HG03520 (cell line): Measurements from ENCODE around the gene SH3PXD2A.

ENCODE experiments used
- ATAC-seq: cut with Tn5 transposase; IDR thresholded peaks from one replicate; pipeline ENCODE4 v1.9.1; 2021; ENCODE audit warnings: mild to moderate bottlenecking, moderate library complexity; ENCODE audit not compliant: unreplicated experiment

Gene SH3PXD2A

GRCh38 chr10:103729851-103730250 lies 125.5 kb downstream of the SH3PXD2A start:
- no peak for ATAC-seq

DNA sequence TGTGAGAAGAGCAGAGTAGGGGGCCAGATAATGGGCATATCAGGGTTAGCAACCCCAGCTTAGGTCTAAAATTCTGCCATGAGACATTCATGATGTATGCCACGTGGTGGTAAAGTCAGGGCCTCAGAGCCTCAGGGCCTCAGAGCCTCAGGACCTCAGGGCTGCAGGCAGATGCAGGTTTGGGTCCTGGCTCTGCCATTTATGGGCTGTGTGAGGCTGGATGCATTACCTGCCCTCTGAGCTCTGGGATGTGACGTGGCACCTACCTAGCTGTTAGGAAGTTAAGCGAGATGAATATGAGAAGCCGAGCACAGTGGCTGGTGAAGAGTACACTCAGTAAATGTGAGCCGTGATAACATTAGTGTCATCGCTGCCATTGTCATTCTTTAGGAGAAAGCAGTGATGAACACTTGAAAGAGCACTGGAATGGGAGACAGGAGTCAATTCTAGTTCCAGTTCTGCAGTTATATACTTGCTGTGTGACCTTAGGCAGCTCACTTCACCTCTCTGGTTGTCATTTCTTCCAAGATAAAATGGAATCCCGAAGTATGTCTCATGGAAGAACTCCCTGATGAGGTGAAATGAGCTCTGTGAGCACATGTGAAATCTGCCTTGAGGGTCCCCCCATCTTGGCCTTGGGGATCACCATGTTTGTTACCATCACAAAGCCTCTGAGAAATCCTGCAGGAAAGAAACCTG lies 127.2 kb downstream of the SH3PXD2A start:
- no peak for ATAC-seq

GRCh38 chr10:103727546-103727963 lies 127.8 kb downstream of the SH3PXD2A start:
- no peak for ATAC-seq

GRCh38 chr10:103726637-103727036 lies 128.7 kb downstream of the SH3PXD2A start:
- ATAC-seq: no peak

DNA sequence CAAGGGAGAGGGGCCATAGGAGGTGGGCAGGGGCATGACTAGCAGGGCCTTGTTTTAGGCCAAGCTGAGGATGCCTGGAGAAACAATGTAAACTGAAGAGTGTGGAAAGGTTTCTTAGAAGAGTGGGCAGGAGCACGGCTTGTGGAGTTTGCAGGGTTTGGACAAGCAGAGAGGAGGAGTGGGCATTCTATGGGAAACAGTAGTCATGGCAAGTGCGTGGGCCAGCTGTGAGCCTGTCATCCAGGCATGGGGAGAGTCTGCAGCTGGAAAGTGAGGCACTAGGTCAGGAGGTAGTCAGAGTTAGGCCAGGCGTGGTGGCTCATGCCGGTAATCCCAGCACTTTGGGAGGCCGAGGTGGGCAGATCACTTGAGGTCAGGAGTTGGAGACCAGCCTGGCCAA lies 130.1 kb downstream of the SH3PXD2A start:
- no peak for ATAC-seq

DNA sequence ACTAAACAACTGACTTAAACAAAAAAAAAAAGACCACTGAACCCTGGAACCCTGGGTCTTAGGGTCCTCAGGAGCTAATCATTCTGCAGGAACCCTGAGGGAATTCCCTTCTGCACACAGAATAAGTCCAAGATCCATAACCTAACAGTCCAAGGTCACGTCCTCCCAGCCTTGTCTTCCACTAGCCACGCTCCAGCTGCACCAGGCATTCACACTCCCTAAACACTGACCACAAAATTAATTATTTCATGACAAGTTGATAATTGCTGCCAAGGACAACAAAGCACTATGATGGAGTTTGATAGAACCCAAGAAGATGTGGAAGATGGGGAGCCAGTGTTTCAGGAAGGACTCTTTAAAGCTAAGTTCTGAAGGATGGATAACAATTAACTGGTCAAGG lies 130.6 kb downstream of the SH3PXD2A start:
- ATAC-seq: no peak

DNA sequence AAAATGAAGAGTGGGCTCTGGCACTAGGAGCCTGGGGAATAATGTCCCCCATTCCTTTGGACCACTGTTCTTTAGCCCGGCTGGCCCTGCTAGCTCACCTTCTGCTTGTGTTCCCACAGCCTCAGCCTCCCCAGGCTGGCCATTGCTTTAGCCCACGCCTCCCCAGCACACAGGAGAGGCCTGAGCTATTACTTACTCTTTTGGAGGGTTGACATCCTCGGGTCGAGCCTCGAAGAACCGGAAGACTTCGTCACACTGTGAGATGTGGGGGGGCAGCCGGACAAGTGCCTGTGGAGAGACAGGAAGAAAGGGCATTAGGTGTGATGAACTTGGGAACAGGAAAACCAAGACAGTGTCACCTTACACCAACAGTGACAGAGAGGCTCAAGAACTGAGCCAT lies 131.3 kb downstream of the SH3PXD2A start:
- no peak for ATAC-seq

DNA sequence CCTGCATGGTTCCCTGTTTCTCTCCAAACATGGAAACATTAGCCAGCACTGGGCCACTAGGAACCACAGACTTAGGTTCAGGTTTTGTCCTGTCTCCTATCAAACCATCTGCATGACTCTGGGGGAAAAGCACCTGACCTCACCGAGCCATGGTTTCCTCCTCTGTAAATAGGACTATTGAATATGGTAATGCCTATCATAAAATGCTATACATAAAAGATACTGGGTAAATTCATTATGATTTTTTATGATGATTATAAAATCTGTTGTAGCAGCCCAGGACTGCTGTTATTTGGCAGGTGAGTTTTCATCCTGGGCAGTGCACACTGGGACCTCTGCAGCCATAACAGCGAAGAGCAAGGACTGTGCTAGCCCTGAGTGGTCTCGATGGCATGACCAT lies 131.8 kb downstream of the SH3PXD2A start:
- ATAC-seq: no peak

GRCh38 chr10:103722632-103723031 lies 132.7 kb downstream of the SH3PXD2A start:
- ATAC-seq: no peak

GRCh38 chr10:103720964-103721335 lies 134.4 kb downstream of the SH3PXD2A start:
- no peak for ATAC-seq

DNA sequence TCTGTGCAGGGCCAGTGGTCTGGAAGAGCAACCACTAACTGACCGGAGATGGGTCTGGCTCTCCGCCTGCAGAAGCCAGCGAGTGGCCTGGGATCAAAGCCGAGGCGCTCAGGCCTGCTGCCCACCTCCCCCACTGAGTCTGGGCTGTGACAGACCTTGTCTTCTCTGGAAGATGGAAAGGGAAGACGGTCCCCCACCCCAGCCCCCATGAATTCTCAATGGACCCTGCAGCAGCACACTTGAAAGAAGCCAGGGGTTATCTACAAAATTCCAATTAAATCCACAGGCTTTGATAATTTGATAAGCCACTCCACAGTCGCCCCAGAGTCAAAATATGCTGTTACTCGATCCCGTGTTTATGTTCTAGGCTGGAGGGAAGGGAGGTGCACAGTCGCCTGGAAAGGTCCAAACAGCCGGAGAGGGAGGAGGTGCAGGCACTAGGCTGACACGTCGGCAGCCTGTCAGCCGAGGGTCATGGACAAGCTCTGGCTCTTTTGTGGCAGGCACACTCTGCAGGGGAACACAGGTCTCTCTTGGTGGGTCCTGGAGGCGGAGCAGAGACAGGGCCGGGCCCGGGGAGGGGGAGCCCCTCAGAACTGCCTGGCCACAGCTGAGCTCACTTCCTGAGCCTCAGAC lies 134.9 kb downstream of the SH3PXD2A start:
- no peak for ATAC-seq

GRCh38 chr10:103719036-103719435 lies 136.3 kb downstream of the SH3PXD2A start:
- ATAC-seq: no peak

- ATAC-seq: no peak
Measured at GRCh38 chr10:103718247-103718620, 137.1 kb downstream of the SH3PXD2A start.

GRCh38 chr10:103717341-103718246 lies 137.8 kb downstream of the SH3PXD2A start:
- no peak for ATAC-seq

DNA sequence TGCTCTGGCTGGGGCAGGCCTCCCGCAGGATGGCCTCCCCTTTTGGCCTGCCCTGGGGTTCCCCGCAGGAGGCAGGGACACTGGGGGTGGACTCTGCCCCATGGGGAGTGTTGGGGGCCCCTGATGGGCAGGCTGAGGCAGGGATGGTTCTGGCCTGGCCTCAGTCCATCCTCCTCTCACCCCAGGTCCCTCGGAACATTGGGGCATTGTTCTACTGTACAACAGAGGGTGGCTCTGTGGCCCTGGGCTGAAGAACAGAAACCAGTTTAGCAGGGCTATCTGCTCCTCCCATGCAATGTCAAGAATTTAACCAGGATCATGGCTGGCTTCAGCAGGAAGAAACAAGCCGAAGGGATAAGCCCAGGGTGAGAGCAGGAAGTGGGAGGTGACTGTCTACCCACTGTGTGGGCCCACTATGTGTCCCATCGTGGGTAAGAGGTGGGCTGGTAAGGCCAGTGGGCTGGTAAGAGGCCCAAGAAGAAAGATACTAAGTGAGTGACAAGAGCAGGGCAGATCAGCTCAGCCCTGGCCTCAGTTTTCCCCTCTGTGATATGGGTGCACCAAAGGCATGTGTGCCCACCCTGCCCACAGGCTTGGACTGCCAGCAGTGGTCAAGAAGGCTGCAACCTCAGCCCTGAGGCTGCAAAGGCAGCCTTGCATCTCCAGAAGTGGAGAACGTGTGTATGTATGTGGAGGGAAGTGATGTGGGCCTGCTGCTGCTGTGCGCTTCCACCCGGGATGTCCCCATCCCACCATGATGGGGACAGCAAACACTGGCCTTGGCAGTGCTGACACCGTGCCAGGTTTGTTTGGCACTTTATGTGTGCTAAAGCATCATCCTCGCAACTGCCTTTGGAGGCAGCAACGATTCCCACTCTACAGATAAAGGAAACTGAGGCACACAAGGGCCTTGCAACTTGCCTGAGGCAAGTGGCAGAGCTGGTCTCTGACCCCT lies 138.9 kb downstream of the SH3PXD2A start:
- no peak for ATAC-seq

- ATAC-seq: no peak
Measured at GRCh38 chr10:103715430-103715829, 139.9 kb downstream of the SH3PXD2A start.

GRCh38 chr10:103714232-103714891 lies 141.0 kb downstream of the SH3PXD2A start:
- ATAC-seq: no peak

DNA sequence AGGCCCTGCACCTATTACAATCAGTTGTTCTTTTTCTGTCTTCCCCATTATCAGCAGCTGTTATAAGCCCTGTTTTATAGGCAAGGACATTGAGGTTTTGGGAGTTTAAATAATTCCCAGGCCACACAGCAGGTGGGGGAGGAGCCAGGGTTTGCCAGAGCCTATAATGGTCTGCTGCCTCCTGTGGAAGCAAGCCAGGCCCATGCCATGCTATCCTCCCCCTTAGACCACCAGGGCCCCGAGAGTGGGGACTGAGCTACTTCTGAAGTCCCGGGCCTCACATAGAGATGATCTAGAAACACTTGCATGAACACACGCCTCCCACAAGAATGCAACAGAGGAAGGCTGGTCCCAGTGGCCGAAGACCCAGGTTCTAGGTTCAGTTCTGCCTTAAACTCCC lies 141.7 kb downstream of the SH3PXD2A start:
- no peak for ATAC-seq

DNA sequence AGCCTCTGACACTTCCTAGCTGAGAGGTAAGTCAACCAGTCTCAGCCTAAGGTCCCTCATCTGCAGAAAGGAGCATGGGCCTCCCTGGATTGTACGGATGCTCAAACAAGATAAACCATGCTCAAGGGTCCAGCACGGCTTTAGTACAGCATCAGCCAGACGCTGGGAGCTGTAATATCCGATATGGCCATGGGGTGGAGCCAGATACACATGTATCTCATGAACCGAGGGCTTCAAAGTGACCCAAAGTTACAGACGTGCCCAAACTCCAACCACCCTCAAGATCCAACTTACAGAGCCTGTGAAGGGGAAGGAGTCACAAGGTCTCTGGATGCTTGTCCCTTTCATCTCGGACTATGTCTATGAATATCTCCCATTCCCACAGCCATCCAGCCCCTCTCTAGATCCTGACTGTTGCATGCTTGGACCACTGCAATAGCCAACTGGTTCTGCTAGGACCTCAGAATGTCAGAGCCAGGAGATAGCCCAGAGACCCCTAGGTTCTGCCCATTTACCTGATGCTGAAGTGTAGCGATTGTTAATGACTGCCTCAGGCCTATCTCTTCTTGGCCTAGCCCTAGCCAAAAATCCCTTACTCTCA lies 142.4 kb downstream of the SH3PXD2A start:
- peak; percentile 82 for ATAC-seq

- no peak for ATAC-seq
Measured at GRCh38 chr10:103712146-103712545, 143.2 kb downstream of the SH3PXD2A start.
